Lower lobe of right lung (tissue), 2 donors: ENCODE measurements around the gene OR5J2. TPM values are rescaled to one million over a fixed set of nuclear protein-coding genes. Genes with fewer than 3 reads are reported as not detected.
"Not testable (repeated sequence)": the region's sequence is repeated elsewhere in the genome, so short reads cannot be mapped to it uniquely, and the experiment has no call there.

Experiments
- ATAC-seq, 2 donors: fragments of 200-7000 bp; cut with Tn5 transposase; one replicate each; pipeline ENCODE4 v1.9.1; 2020 to 2022; ENCODE audit warnings: mild to moderate bottlenecking in 2 of 2, moderate library complexity in 2 of 2
- DNase-seq: peaks from one replicate; pipeline ENCODE4 v3.0.0-alpha.2; 2020
- H3K27ac ChIP-seq: fragments of 200-600 bp; one replicate; pipeline ENCODE4 v1.8.0; 2022
- H3K27me3 ChIP-seq: fragments of 200-600 bp; one replicate; pipeline ENCODE4 v1.8.0; 2022; ENCODE audit warnings: low read depth
- H3K36me3 ChIP-seq: fragments of 200-600 bp; one replicate; pipeline ENCODE4 v1.8.0; 2022; ENCODE audit warnings: mild to moderate bottlenecking
- H3K4me1 ChIP-seq: fragments of 200-600 bp; one replicate; pipeline ENCODE4 v1.8.0; 2022
- H3K4me3 ChIP-seq: fragments of 200-600 bp; one replicate; pipeline ENCODE4 v1.8.0; 2022; ENCODE audit warnings: mild to moderate bottlenecking
- H3K9me3 ChIP-seq: fragments of 200-600 bp; one replicate; pipeline ENCODE4 v1.8.0; 2022
- CTCF ChIP-seq: fragments of 200-600 bp; IDR thresholded peaks from one replicate; pipeline ENCODE4 v1.8.0; 2022; ENCODE audit warnings: antibody characterized with exemption, mild to moderate bottlenecking
- intact Hi-C: fragments of 100-400 bp; cut with DNase I; formaldehyde crosslinking; loops from one replicate; pipeline ENCODE4 v1.11.0; 2022
- total RNA-seq: library from RNA; stranded (reverse); fragmentation: NEBNext Ultra II Directional; extraction: Animal tissue kit (Norgen Biotek cat#: 25700); gene quantifications from one replicate; pipeline ENCODE4 v1.2.1, GENCODE V29; 2021
- donor health status: DM: no; HTN: yes; CAD: no; lungs with severe emphysema.

The OR5J2 gene
- total RNA-seq, 1 donor from 2014 or later = not detected

- no peaks in the 10 kb centered on the region for H3K9me3 ChIP-seq
- H3K27ac ChIP-seq = no peak overlapping the region
Observed at GRCh38 chr11:56207790-56208189, 31.4 kb downstream of the OR5J2 start.

GRCh38 chr11:56214537-56214936 lies 38.1 kb downstream of the OR5J2 start:
- H3K36me3 ChIP-seq = no peaks in the 10 kb centered on the region
- H3K4me3 ChIP-seq = no peak overlapping the region
- no peak for DNase-seq
- H3K9me3 ChIP-seq = peaks cover 14% of the 10 kb centered on the region
- TF ChIP-seq CTCF = no peak
- intact Hi-C loops = no loop called here
- ATAC-seq = no peak
- H3K27me3 ChIP-seq = no peaks in the 10 kb centered on the region
- H3K4me1 ChIP-seq = no peaks in the 10 kb centered on the region
- H3K27ac ChIP-seq = no peak overlapping the region

More at GRCh38 chr11:56207790-56208189, 31.4 kb downstream of the OR5J2 start:
- no peak for DNase-seq
- no peaks in the 10 kb centered on the region for H3K36me3 ChIP-seq
- no peak overlapping the region for H3K4me3 ChIP-seq
- intact Hi-C loops = no loop called here
- TF ChIP-seq CTCF = no peak
- no peak for ATAC-seq
- no peaks in the 10 kb centered on the region for H3K27me3 ChIP-seq
- no peaks in the 10 kb centered on the region for H3K4me1 ChIP-seq

- H3K4me1 ChIP-seq, intact Hi-C loops, DNase-seq, H3K36me3 ChIP-seq, H3K27me3 ChIP-seq, ATAC-seq, H3K4me3 ChIP-seq, H3K27ac ChIP-seq: not testable (repeated sequence)
- peaks cover 14% of the 10 kb centered on the region for H3K9me3 ChIP-seq
Observed at GRCh38 chr11:56219735-56220134, 43.3 kb downstream of the OR5J2 start.

Other genes starting within 250 kb of the OR5J2 start
- gene OR5I1, start 240.2 kb upstream of the OR5J2 start, total RNA-seq = not detected
- not detected for gene OR10AG1, start 206.7 kb upstream of the OR5J2 start, total RNA-seq
- gene OR5F1, start 182.0 kb upstream of the OR5J2 start, total RNA-seq = not detected
- gene OR5AS1, start 149.0 kb upstream of the OR5J2 start, total RNA-seq = not detected
- not detected for gene OR8I2, start 83.3 kb upstream of the OR5J2 start, total RNA-seq
- gene OR8H2, start 72.9 kb upstream of the OR5J2 start, total RNA-seq = not detected
- gene OR8H3, start 54.2 kb upstream of the OR5J2 start, total RNA-seq = not detected
- gene OR8J3, start 36.4 kb upstream of the OR5J2 start, total RNA-seq = not detected
- not detected for gene OR8K5, start 16.3 kb upstream of the OR5J2 start, total RNA-seq
- gene OR5T2, start 57.6 kb downstream of the OR5J2 start, total RNA-seq = not detected
- gene OR5T3, start 75.6 kb downstream of the OR5J2 start, total RNA-seq = not detected
- gene OR5T1, start 97.5 kb downstream of the OR5J2 start, total RNA-seq = not detected
- not detected for gene OR8H1, start 115.6 kb downstream of the OR5J2 start, total RNA-seq
- not detected for gene OR8K3, start 138.5 kb downstream of the OR5J2 start, total RNA-seq
- gene OR8K1, start 169.4 kb downstream of the OR5J2 start, total RNA-seq = not detected
- not detected for gene OR8J1, start 177.7 kb downstream of the OR5J2 start, total RNA-seq
- not detected for gene OR8U1, start 199.0 kb downstream of the OR5J2 start, total RNA-seq
- not detected for gene OR5AL1, start 236.1 kb downstream of the OR5J2 start, total RNA-seq